H9 (cell line): Measurements from ENCODE around the gene SNAP47. TPM values are rescaled to one million over a fixed set of nuclear protein-coding genes. Genes with fewer than 3 reads are reported as not detected.

ENCODE experiments used
- DNase-seq: peaks from one replicate; pipeline ENCODE4 v3.0.0-alpha.2; 2017
- H2AFZ ChIP-seq: one replicate; pipeline ENCODE4 v1.6.1; 2013; ENCODE audit warnings: mild to moderate bottlenecking, low read length, control low read depth, moderate library complexity
- H2AK5ac ChIP-seq: 2 replicates; pipeline ENCODE4 v1.6.1; 2013; ENCODE audit warnings: low read length, control low read depth, mixed read lengths; ENCODE audit not compliant: insufficient read length
- H2BK120ac ChIP-seq: one replicate; pipeline ENCODE4 v1.6.1; 2013; ENCODE audit warnings: low read depth, mild to moderate bottlenecking, low read length, control low read depth, inconsistent platforms; ENCODE audit not compliant: poor library complexity, severe bottlenecking
- H2BK12ac ChIP-seq: 2 replicates; pipeline ENCODE4 v1.6.1; 2013; ENCODE audit warnings: low read length, control low read depth, mixed read lengths, low read depth; ENCODE audit not compliant: insufficient read length
- H2BK15ac ChIP-seq: 2 replicates; pipeline ENCODE4 v1.6.1; 2013; ENCODE audit warnings: low read depth, low read length, control low read depth
- H2BK20ac ChIP-seq: one replicate; pipeline ENCODE4 v1.6.1; 2013; ENCODE audit warnings: low read depth, mild to moderate bottlenecking, low read length, control low read depth, inconsistent platforms; ENCODE audit not compliant: poor library complexity, severe bottlenecking
- H2BK5ac ChIP-seq: 2 replicates; pipeline ENCODE4 v1.6.1; 2013; ENCODE audit warnings: low read length, control low read depth, mixed read lengths; ENCODE audit not compliant: insufficient read length
- H3K14ac ChIP-seq: 2 replicates; pipeline ENCODE4 v1.6.1; 2013; ENCODE audit warnings: low read length, control low read depth; ENCODE audit not compliant: insufficient read depth
- H3K18ac ChIP-seq: 2 replicates; pipeline ENCODE4 v1.6.1; 2013; ENCODE audit warnings: low read depth, mild to moderate bottlenecking, mixed read lengths, low read length, control low read depth; ENCODE audit not compliant: insufficient read length
- H3K23ac ChIP-seq: 2 replicates; pipeline ENCODE4 v1.6.1; 2013; ENCODE audit warnings: low read length, control low read depth, mixed read lengths, low read depth; ENCODE audit not compliant: insufficient read length
- H3K23me2 ChIP-seq: 2 replicates; pipeline ENCODE4 v1.6.1; 2013; ENCODE audit warnings: low read depth, mild to moderate bottlenecking, mixed read lengths, low read length, control low read depth; ENCODE audit not compliant: insufficient read length, poor library complexity, severe bottlenecking
- H3K27ac ChIP-seq: 2 replicates; pipeline ENCODE4 v1.5.1; 2013; ENCODE audit warnings: low read length, control low read depth, mixed read lengths, low read depth; ENCODE audit not compliant: insufficient read length
- H3K27me3 ChIP-seq: 2 replicates; pipeline ENCODE4 v1.6.1; 2013; ENCODE audit warnings: low read length, control low read depth, inconsistent platforms; ENCODE audit not compliant: insufficient read depth
- H3K4ac ChIP-seq: 2 replicates; pipeline ENCODE4 v1.6.1; 2013; ENCODE audit warnings: low read depth, mild to moderate bottlenecking, control low read depth, inconsistent platforms, low read length, moderate library complexity
- H3K4me1 ChIP-seq: 2 replicates; pipeline ENCODE4 v1.6.1; 2013; ENCODE audit warnings: low read length, control low read depth, inconsistent platforms; ENCODE audit not compliant: insufficient read depth
- H3K4me2 ChIP-seq: 2 replicates; pipeline ENCODE4 v1.6.1; 2013; ENCODE audit warnings: low read length, control low read depth, mixed read lengths; ENCODE audit not compliant: insufficient read length, insufficient read depth
- H3K56ac ChIP-seq: 2 replicates; pipeline ENCODE4 v1.6.1; 2013; ENCODE audit warnings: low read depth, mild to moderate bottlenecking, mixed read lengths, low read length, control low read depth; ENCODE audit not compliant: insufficient read length
- H3K79me1 ChIP-seq: 2 replicates; pipeline ENCODE4 v1.6.1; 2013; ENCODE audit warnings: low read depth, mild to moderate bottlenecking, moderate library complexity, low read length, control low read depth, inconsistent platforms; ENCODE audit not compliant: insufficient read depth, poor library complexity, severe bottlenecking
- H3K79me2 ChIP-seq: 2 replicates; pipeline ENCODE4 v1.6.1; 2013; ENCODE audit warnings: low read length, control low read depth, inconsistent platforms; ENCODE audit not compliant: insufficient read depth
- H3K9ac ChIP-seq: 2 replicates; pipeline ENCODE4 v1.6.1; 2013; ENCODE audit warnings: low read length, control low read depth, mixed read lengths; ENCODE audit not compliant: insufficient read length; ENCODE audit errors: extremely low read depth
- H3K9me3 ChIP-seq: one replicate; pipeline ENCODE4 v1.6.1; 2013; ENCODE audit warnings: low read depth, low read length, inconsistent platforms; ENCODE audit not compliant: control insufficient read depth
- H3T11ph ChIP-seq: one replicate; pipeline ENCODE4 v1.6.1; 2013; ENCODE audit warnings: mild to moderate bottlenecking, low read length, control low read depth, inconsistent platforms
- H4K20me1 ChIP-seq: one replicate; pipeline ENCODE4 v1.6.1; 2013; ENCODE audit not compliant: control insufficient read depth, insufficient read length, insufficient read depth
- H4K5ac ChIP-seq: 2 replicates; pipeline ENCODE4 v1.6.1; 2013; ENCODE audit warnings: low read depth, mild to moderate bottlenecking, mixed read lengths, low read length, control low read depth; ENCODE audit not compliant: insufficient read length
- H4K8ac ChIP-seq: replicated peaks from 2 replicates; pipeline ENCODE4 v1.6.1; 2013; ENCODE audit warnings: low read length, control low read depth, mixed read lengths, low read depth; ENCODE audit not compliant: insufficient read length
- H4K91ac ChIP-seq: 2 replicates; pipeline ENCODE4 v1.6.1; 2013; ENCODE audit warnings: low read depth, mild to moderate bottlenecking, moderate library complexity, mixed read lengths, low read length, control low read depth; ENCODE audit not compliant: insufficient read length
- H3K27ac Mint-ChIP-seq, 3 experiments: 2 replicates in 2 of 3; 3 replicates in 1 of 3; pipeline ENCODE4 v1.8.0; 2020 to 2021; ENCODE audit warnings: mixed read lengths in 3 of 3, mild to moderate bottlenecking in 1 of 3, moderate library complexity in 1 of 3
- H3K27me3 Mint-ChIP-seq: 2 replicates; pipeline ENCODE4 v1.8.0; 2021; ENCODE audit warnings: low read depth, mild to moderate bottlenecking, moderate library complexity, mixed read lengths
- H3K36me3 Mint-ChIP-seq, 3 experiments: 2 replicates in 2 of 3; 3 replicates in 1 of 3; pipeline ENCODE4 v1.8.0; 2020 to 2021; ENCODE audit warnings: low read depth in 3 of 3, mixed read lengths in 3 of 3; ENCODE audit not compliant: insufficient read depth in 1 of 3
- H3K4me1 Mint-ChIP-seq, 2 experiments: 2 replicates each; pipeline ENCODE4 v1.8.0; 2020; ENCODE audit warnings: mixed read lengths in 2 of 2
- H3K4me3 Mint-ChIP-seq, 2 experiments: 2 replicates in 1 of 2; 3 replicates in 1 of 2; pipeline ENCODE4 v1.8.0; 2020 to 2021; ENCODE audit warnings: mild to moderate bottlenecking in 2 of 2, mixed read lengths in 2 of 2, moderate library complexity in 1 of 2
- H3K9me3 Mint-ChIP-seq, 2 experiments: 2 replicates in 1 of 2; 3 replicates in 1 of 2; pipeline ENCODE4 v1.8.0; 2020; ENCODE audit warnings: mild to moderate bottlenecking in 2 of 2, mixed read lengths in 2 of 2, moderate library complexity in 1 of 2
- WGBS: extraction: QIAGEN DNeasy Blood & Tissue Kit; methylation state at CpG from one replicate; pipeline ENCODE4 v1.1.7; 2013; ENCODE audit warnings: missing lambda C conversion rate, low lambda C conversion rate, mixed read lengths; ENCODE audit not compliant: insufficient read length; ENCODE audit errors: extremely low coverage; 5-methylcytosine and 5-hydroxymethylcytosine counted together
- total RNA-seq: library from RNA; stranded (reverse); gene quantifications from 2 replicates; pipeline ENCODE4 v1.2.1, GENCODE V29; 2021
- TF ChIP-seq, protein P1 (sequence below): fragments of 200-600 bp; sonication (generic); conservative IDR thresholded peaks from 3 replicates; pipeline ENCODE4 v1.8.0; 2021; ENCODE audit warnings: antibody characterized with exemption, mild to moderate bottlenecking

Gene SNAP47
- total RNA-seq, 1 experiment from 2014 or later = 44.1 TPM

DNA sequence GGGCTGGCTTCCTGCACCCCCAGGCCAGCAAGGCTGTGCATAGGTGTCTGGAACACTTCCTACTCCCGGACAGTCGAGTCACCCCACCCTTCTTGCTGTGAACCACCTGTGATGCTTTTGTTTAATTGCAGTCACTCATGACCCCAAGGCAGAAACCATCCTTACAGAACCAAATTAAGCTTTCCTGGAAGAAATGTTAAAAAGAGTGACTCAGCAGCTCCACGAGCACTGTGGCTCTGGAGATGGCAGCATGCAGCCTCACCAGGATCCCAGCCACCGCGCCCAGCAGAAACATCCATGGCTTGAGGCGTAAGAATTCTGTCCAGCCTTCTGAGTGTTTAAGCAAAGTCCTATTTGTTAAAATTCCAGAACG, 28.8 kb downstream of the SNAP47 start:
- no peaks in the 10 kb centered on the region for H3K4me1 ChIP-seq
- TF ChIP-seq, protein P1, sequence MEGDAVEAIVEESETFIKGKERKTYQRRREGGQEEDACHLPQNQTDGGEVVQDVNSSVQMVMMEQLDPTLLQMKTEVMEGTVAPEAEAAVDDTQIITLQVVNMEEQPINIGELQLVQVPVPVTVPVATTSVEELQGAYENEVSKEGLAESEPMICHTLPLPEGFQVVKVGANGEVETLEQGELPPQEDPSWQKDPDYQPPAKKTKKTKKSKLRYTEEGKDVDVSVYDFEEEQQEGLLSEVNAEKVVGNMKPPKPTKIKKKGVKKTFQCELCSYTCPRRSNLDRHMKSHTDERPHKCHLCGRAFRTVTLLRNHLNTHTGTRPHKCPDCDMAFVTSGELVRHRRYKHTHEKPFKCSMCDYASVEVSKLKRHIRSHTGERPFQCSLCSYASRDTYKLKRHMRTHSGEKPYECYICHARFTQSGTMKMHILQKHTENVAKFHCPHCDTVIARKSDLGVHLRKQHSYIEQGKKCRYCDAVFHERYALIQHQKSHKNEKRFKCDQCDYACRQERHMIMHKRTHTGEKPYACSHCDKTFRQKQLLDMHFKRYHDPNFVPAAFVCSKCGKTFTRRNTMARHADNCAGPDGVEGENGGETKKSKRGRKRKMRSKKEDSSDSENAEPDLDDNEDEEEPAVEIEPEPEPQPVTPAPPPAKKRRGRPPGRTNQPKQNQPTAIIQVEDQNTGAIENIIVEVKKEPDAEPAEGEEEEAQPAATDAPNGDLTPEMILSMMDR = no peak
- no peak overlapping the region for H3K23ac ChIP-seq
- H3K4me2 ChIP-seq = no peak overlapping the region
- Mint-ChIP-seq H3K27me3 (no peaks in the 10 kb centered on the region), H3K27ac (peak overlapping the region in 2 of 3 experiments; percentile 40 to 93; a peak in 3 of 7 replicates), H3K4me3 (no peak overlapping the region), H3K9me3 (no peaks in the 10 kb centered on the region), H3K36me3 (peaks cover 24 to 68% (median 52%) of the 10 kb centered on the region in 3 experiments), H3K4me1 (peaks cover 4 to 12% of the 10 kb centered on the region in 2 experiments; a peak in 2 of 4 replicates)
- no peak overlapping the region for H4K8ac ChIP-seq
- H2BK120ac ChIP-seq = no peak overlapping the region
- no peak overlapping the region for H2BK5ac ChIP-seq
- no peaks in the 10 kb centered on the region for H3K79me2 ChIP-seq
- H4K20me1 ChIP-seq = no peaks in the 10 kb centered on the region
- H2BK12ac ChIP-seq = no peak overlapping the region
- peaks cover 3% of the 10 kb centered on the region for H3K79me1 ChIP-seq
- no peak overlapping the region for H4K91ac ChIP-seq
- H3K23me2 ChIP-seq = peaks cover 2% of the 10 kb centered on the region
- H3K27me3 ChIP-seq = no peaks in the 10 kb centered on the region
- H2AK5ac ChIP-seq = no peak overlapping the region
- H3K18ac ChIP-seq = no peak overlapping the region
- no peak overlapping the region for H3K27ac ChIP-seq
- no peak overlapping the region for H3K4ac ChIP-seq
- H2BK20ac ChIP-seq = no peak overlapping the region
- H3K56ac ChIP-seq = no peak overlapping the region
- no peak overlapping the region for H3K9ac ChIP-seq
- H2AFZ ChIP-seq = no peak overlapping the region
- no peak overlapping the region for H3T11ph ChIP-seq
- H2BK15ac ChIP-seq = no peak overlapping the region
- no peaks in the 10 kb centered on the region for H3K9me3 ChIP-seq
- H3K14ac ChIP-seq = no peak overlapping the region
- no CpG with 5 or more reads among the region's 7 CpGs for WGBS
- DNase-seq = no peak
- H4K5ac ChIP-seq = no peak overlapping the region
